ENCODE data around the gene FOXP3. TPM values are rescaled to one million over a fixed set of nuclear protein-coding genes. Genes with fewer than 3 reads are reported as not detected.

Gene FOXP3
- total RNA-seq, 1 experiment from 2014 or later, result 0.68 TPM

GRCh38 chrX:49251325-49251724 lies 13.2 kb downstream of the FOXP3 start:
- Histone ChIP-seq H3K56ac (ENCODE audit: insufficient read length, low read depth, low read length) (no peak overlapping the region), H4K8ac (replicated peaks; ENCODE audit: insufficient read length, low read depth, low read length) (no peak overlapping the region), H2BK5ac (ENCODE audit: insufficient read length, low read length) (no peak overlapping the region), H3K4me1 (ENCODE audit: insufficient read depth, low read length) (no peaks in the 10 kb centered on the region), H3K23ac (ENCODE audit: insufficient read length, low read depth, low read length) (no peak overlapping the region), H3T11ph (ENCODE audit: low read length) (no peak overlapping the region), H3K4ac (ENCODE audit: low read depth, low read length) (no peak overlapping the region), H4K5ac (ENCODE audit: insufficient read length, low read depth, low read length) (no peak overlapping the region), H2BK12ac (ENCODE audit: insufficient read length, low read depth, low read length) (no peak overlapping the region), H3K79me2 (ENCODE audit: insufficient read depth, low read length) (no peaks in the 10 kb centered on the region), H2BK15ac (ENCODE audit: low read depth, low read length) (no peak overlapping the region), H3K9ac (ENCODE audit: extremely low read depth, insufficient read length, low read length) (no peak overlapping the region), H3K27ac (ENCODE audit: insufficient read length, low read depth, low read length) (no peak overlapping the region), H4K20me1 (ENCODE audit: control insufficient read depth, insufficient read depth, insufficient read length) (no peaks in the 10 kb centered on the region), H4K91ac (ENCODE audit: insufficient read length, low read depth, low read length) (no peak overlapping the region), H2BK20ac (ENCODE audit: low read depth, low read length, poor library complexity, severe bottlenecking) (no peak overlapping the region), H2AK5ac (ENCODE audit: insufficient read length, low read length) (no peak overlapping the region), H3K4me2 (ENCODE audit: insufficient read depth, insufficient read length, low read length) (no peak overlapping the region), H3K18ac (ENCODE audit: insufficient read length, low read depth, low read length) (no peak overlapping the region), H3K23me2 (ENCODE audit: insufficient read length, low read depth, low read length, poor library complexity, severe bottlenecking) (no peaks in the 10 kb centered on the region), H3K14ac (ENCODE audit: insufficient read depth, low read length) (no peak overlapping the region), H3K27me3 (ENCODE audit: insufficient read depth, low read length) (no peaks in the 10 kb centered on the region), H2AFZ (ENCODE audit: low read length) (no peak overlapping the region), H3K79me1 (ENCODE audit: insufficient read depth, low read depth, low read length, poor library complexity, severe bottlenecking) (no peaks in the 10 kb centered on the region), H3K9me3 (ENCODE audit: control insufficient read depth, low read depth, low read length) (peaks cover 27% of the 10 kb centered on the region), H2BK120ac (ENCODE audit: low read depth, low read length, poor library complexity, severe bottlenecking) (no peak overlapping the region)
- Mint-ChIP-seq H3K27ac (no peak overlapping the region), H3K36me3 (ENCODE audit: insufficient read depth in 1 of 3, low read depth in 3 of 3) (peaks cover 12 to 34% (median 18%) of the 10 kb centered on the region in 3 experiments), H3K4me3 (no peak overlapping the region), H3K4me1 (no peaks in the 10 kb centered on the region), H3K9me3 (peaks cover 64 to 78% of the 10 kb centered on the region in 2 experiments), H3K27me3 (ENCODE audit: low read depth) (no peaks in the 10 kb centered on the region; the same call in 1 of the 2 replicates)
- no peak for TF ChIP-seq CTCF (conservative IDR thresholded peaks at IDR 0.05)
- no peak for DNase-seq
- WGBS (ENCODE audit: extremely low coverage, insufficient read length, low lambda C conversion rate), result no CpG with 5 or more reads among the region's 13 CpGs
